WTC11 (cell line): Measurements from ENCODE around the gene NUDT11. TPM values are rescaled to one million over a fixed set of nuclear protein-coding genes. Genes with fewer than 3 reads are reported as not detected.

ENCODE experiments used
- ATAC-seq: fragments of 200-7000 bp; cut with Tn5 transposase; 2 replicates; pipeline ENCODE4 v1.10.0; 2021; ENCODE audit warnings: mild to moderate bottlenecking, moderate library complexity
- CTCF ChIA-PET: fragments of 300-600 bp; sonication (Branson Sonifier 250); formaldehyde crosslinking; loops from one replicate; lab custom pipeline; 2021; ENCODE audit warnings: antibody characterized with exemption; lab: Charles Lee
- POLR2A ChIA-PET: fragments of 350-600 bp; sonication (Branson Sonifier 250); formaldehyde crosslinking; loops from one replicate; lab custom pipeline; 2021; ENCODE audit warnings: antibody characterized with exemption; lab: Charles Lee
- DNase-seq: peaks from one replicate; pipeline ENCODE4 v3.0.0; 2021; ENCODE audit warnings: low spot score
- H3K27ac Mint-ChIP-seq: 2 replicates; pipeline ENCODE4 v1.8.0; 2021; ENCODE audit warnings: mixed read lengths
- H3K27me3 Mint-ChIP-seq: 2 replicates; pipeline ENCODE4 v1.8.0; 2021; ENCODE audit warnings: low read depth, mild to moderate bottlenecking, moderate library complexity, mixed read lengths
- H3K36me3 Mint-ChIP-seq: 2 replicates; pipeline ENCODE4 v1.8.0; 2021; ENCODE audit warnings: mixed read lengths
- H3K4me1 Mint-ChIP-seq: 2 replicates; pipeline ENCODE4 v1.8.0; 2022; ENCODE audit warnings: mixed read lengths
- H3K4me3 Mint-ChIP-seq: 2 replicates; pipeline ENCODE4 v1.8.0; 2021; ENCODE audit warnings: mild to moderate bottlenecking, moderate library complexity, mixed read lengths
- H3K9me3 Mint-ChIP-seq: 2 replicates; pipeline ENCODE4 v1.8.0; 2021; ENCODE audit warnings: mixed read lengths
- CREB1 ChIP-seq: sonication (generic); formaldehyde crosslinking; IDR thresholded peaks from 2 replicates; pipeline ENCODE4 v1.8.0; 2023; ENCODE audit warnings: mild to moderate bottlenecking, missing genetic modification reagents
- FOXK1 ChIP-seq: sonication (generic); formaldehyde crosslinking; IDR thresholded peaks from 2 replicates; pipeline ENCODE4 v1.8.0; 2022; ENCODE audit warnings: mild to moderate bottlenecking, moderate library complexity, missing genetic modification reagents
- MAX ChIP-seq: sonication (generic); formaldehyde crosslinking; IDR thresholded peaks from 2 replicates; pipeline ENCODE4 v1.8.0; 2022; ENCODE audit warnings: mild to moderate bottlenecking, missing genetic modification reagents
- PREB ChIP-seq: sonication (generic); formaldehyde crosslinking; IDR thresholded peaks from 2 replicates; pipeline ENCODE4 v1.8.1; 2022; ENCODE audit warnings: mild to moderate bottlenecking, missing genetic modification reagents, moderate library complexity, borderline replicate concordance
- TEAD1 ChIP-seq: sonication (generic); formaldehyde crosslinking; IDR thresholded peaks from 2 replicates; pipeline ENCODE4 v1.8.0; 2022; ENCODE audit warnings: mild to moderate bottlenecking, missing genetic modification reagents
- TEAD4 ChIP-seq: sonication (generic); formaldehyde crosslinking; IDR thresholded peaks from 2 replicates; pipeline ENCODE4 v1.8.0; 2022; ENCODE audit warnings: mild to moderate bottlenecking, missing genetic modification reagents
- ZNF138 ChIP-seq: sonication (generic); formaldehyde crosslinking; conservative IDR thresholded peaks from 2 replicates; pipeline ENCODE4 v1.8.1; 2022; ENCODE audit warnings: mild to moderate bottlenecking, moderate library complexity, missing genetic modification reagents
- ZNF232 ChIP-seq: sonication (generic); formaldehyde crosslinking; IDR thresholded peaks from 2 replicates; pipeline ENCODE4 v1.8.0; 2022; ENCODE audit warnings: mild to moderate bottlenecking, missing genetic modification reagents
- ZNF416 ChIP-seq: fragments of 250-450 bp; sonication (Bioruptor Pico); IDR thresholded peaks from 2 replicates; pipeline ENCODE4 v1.9.0; 2021; ENCODE audit warnings: mild to moderate bottlenecking, inconsistent platforms
- total RNA-seq: library from RNA; stranded (reverse); gene quantifications from 3 replicates; pipeline ENCODE4 v1.2.3, GENCODE V29; 2021
- TF ChIP-seq, protein P1 (sequence below): sonication (generic); formaldehyde crosslinking; IDR thresholded peaks from 2 replicates; pipeline ENCODE4 v1.8.1; 2022; ENCODE audit warnings: mild to moderate bottlenecking, moderate library complexity, missing genetic modification reagents
- TF ChIP-seq, protein P2 (sequence below): fragments of 200-600 bp; IDR thresholded peaks from 2 replicates; pipeline ENCODE4 v1.8.0; 2022; ENCODE audit warnings: antibody characterized with exemption
- TF ChIP-seq, protein P3 (sequence below): sonication (generic); formaldehyde crosslinking; IDR thresholded peaks from 2 replicates; pipeline ENCODE4 v1.8.0; 2023; ENCODE audit warnings: mild to moderate bottlenecking, missing genetic modification reagents

Gene NUDT11
- total RNA-seq, 1 experiment from 2014 or later: 27.8 TPM

DNA sequence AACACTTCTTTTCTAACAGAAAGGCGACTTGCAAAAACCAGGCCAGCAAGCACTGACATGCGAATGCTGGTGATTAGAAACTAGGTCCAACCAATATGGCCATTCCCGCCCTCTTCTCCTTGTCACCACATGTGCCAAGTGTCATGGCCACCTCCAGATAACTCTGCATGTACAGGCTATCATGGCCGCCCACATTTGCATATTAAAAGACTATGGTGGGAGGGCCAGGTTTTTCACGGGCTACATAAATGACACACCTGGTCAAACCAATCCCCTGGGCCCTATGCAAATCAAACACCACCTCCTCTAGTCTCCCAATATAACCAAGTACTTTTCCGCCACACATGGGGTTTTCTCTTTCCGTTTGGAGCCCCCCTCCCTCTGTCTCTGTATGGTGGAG, 40.1 kb downstream of the NUDT11 start:
- peak; percentile 88 for ATAC-seq
- Mint-ChIP-seq H3K9me3 (0 out of 2 replicates have a peak, but pooled peaks cover 3% of the 10 kb centered on the region), H3K4me3 (peak overlapping the region; percentile 62), H3K27me3 (no peaks in the 10 kb centered on the region), H3K4me1 (peaks cover 31% of the 10 kb centered on the region), H3K27ac (peak overlapping the region; percentile 95), H3K36me3 (no peaks in the 10 kb centered on the region)
- peak; percentile 36 for DNase-seq
- POLR2A ChIA-PET: no interaction called here
- TF ChIP-seq FOXK1 (CRISPR knock-in tag): no peak
- no peak for TF ChIP-seq TEAD1 (CRISPR knock-in tag)
- TF ChIP-seq TEAD4 (CRISPR knock-in tag): no peak
- TF ChIP-seq, protein P1, sequence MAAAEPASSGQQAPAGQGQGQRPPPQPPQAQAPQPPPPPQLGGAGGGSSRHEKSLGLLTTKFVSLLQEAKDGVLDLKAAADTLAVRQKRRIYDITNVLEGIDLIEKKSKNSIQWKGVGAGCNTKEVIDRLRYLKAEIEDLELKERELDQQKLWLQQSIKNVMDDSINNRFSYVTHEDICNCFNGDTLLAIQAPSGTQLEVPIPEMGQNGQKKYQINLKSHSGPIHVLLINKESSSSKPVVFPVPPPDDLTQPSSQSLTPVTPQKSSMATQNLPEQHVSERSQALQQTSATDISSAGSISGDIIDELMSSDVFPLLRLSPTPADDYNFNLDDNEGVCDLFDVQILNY (CRISPR knock-in tag): no peak
- no peak for TF ChIP-seq PREB
- TF ChIP-seq ZNF232 (CRISPR knock-in tag): no peak
- TF ChIP-seq, protein P2, sequence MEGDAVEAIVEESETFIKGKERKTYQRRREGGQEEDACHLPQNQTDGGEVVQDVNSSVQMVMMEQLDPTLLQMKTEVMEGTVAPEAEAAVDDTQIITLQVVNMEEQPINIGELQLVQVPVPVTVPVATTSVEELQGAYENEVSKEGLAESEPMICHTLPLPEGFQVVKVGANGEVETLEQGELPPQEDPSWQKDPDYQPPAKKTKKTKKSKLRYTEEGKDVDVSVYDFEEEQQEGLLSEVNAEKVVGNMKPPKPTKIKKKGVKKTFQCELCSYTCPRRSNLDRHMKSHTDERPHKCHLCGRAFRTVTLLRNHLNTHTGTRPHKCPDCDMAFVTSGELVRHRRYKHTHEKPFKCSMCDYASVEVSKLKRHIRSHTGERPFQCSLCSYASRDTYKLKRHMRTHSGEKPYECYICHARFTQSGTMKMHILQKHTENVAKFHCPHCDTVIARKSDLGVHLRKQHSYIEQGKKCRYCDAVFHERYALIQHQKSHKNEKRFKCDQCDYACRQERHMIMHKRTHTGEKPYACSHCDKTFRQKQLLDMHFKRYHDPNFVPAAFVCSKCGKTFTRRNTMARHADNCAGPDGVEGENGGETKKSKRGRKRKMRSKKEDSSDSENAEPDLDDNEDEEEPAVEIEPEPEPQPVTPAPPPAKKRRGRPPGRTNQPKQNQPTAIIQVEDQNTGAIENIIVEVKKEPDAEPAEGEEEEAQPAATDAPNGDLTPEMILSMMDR: no peak
- TF ChIP-seq ZNF416 (CRISPR knock-in tag): no peak
- TF ChIP-seq MAX (CRISPR knock-in tag): no peak
- CTCF ChIA-PET: interaction anchor here (1.1 to 3.5 kb wide), 10 partner anchors 17 to 312 kb away, joined by 3 to 53 read pairs (median 6); no protein-coding TSS in a partner anchor

- no peaks in the 10 kb centered on the region for H3K36me3 Mint-ChIP-seq
- peaks cover 27% of the 10 kb centered on the region for H3K4me1 Mint-ChIP-seq
- no peaks in the 10 kb centered on the region for H3K27me3 Mint-ChIP-seq
- H3K4me3 Mint-ChIP-seq: peak overlapping the region; percentile 55
- ChIA-PET POLR2A (no interaction called here), CTCF (interaction anchor here (1.5 kb wide), 1 partner anchor 17 kb away, joined by 4 read pairs; no protein-coding TSS in a partner anchor)
- no peak overlapping the region for H3K27ac Mint-ChIP-seq
- no peak for TF ChIP-seq CREB1 (CRISPR knock-in tag)
- TF ChIP-seq ZNF138 (CRISPR knock-in tag): no peak
- TF ChIP-seq, protein P3, sequence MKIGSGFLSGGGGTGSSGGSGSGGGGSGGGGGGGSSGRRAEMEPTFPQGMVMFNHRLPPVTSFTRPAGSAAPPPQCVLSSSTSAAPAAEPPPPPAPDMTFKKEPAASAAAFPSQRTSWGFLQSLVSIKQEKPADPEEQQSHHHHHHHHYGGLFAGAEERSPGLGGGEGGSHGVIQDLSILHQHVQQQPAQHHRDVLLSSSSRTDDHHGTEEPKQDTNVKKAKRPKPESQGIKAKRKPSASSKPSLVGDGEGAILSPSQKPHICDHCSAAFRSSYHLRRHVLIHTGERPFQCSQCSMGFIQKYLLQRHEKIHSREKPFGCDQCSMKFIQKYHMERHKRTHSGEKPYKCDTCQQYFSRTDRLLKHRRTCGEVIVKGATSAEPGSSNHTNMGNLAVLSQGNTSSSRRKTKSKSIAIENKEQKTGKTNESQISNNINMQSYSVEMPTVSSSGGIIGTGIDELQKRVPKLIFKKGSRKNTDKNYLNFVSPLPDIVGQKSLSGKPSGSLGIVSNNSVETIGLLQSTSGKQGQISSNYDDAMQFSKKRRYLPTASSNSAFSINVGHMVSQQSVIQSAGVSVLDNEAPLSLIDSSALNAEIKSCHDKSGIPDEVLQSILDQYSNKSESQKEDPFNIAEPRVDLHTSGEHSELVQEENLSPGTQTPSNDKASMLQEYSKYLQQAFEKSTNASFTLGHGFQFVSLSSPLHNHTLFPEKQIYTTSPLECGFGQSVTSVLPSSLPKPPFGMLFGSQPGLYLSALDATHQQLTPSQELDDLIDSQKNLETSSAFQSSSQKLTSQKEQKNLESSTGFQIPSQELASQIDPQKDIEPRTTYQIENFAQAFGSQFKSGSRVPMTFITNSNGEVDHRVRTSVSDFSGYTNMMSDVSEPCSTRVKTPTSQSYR (CRISPR knock-in tag): 0 out of 2 replicates have a peak, but pooled peaks have one; percentile 58
- DNase-seq: no peak
- peaks cover 9% of the 10 kb centered on the region; the same call in 1 of the 2 replicates for H3K9me3 Mint-ChIP-seq
- peak; percentile 30; the same call in 1 of the 2 replicates for ATAC-seq
Measured at GRCh38 chrX:51440365-51440764, 56.0 kb downstream of the NUDT11 start.

Other genes with a start within 250 kb of the NUDT11 start
- gene NUDT10, start 163.8 kb downstream of the NUDT11 start, total RNA-seq: 17.7 to 22.2 TPM (median 18.1 TPM) in 3 replicates
- gene CENPVL3, start 122.3 kb upstream of the NUDT11 start, total RNA-seq: 3.3 to 4.9 TPM (median 4.4 TPM) in 3 replicates
- gene CENPVL2, start 186.2 kb upstream of the NUDT11 start, total RNA-seq: 3.1 to 3.7 TPM (median 3.5 TPM) in 3 replicates
- gene CENPVL1, start 213.9 kb upstream of the NUDT11 start, total RNA-seq: 3.1 to 3.7 TPM (median 3.5 TPM) in 3 replicates
- 25.9 to 32.1 TPM (median 31.4 TPM) in 3 replicates for gene GSPT2, start 246.8 kb upstream of the NUDT11 start, total RNA-seq